BJ (cell line): ENCODE data around the gene KRT82. TPM values are rescaled to one million over a fixed set of nuclear protein-coding genes. Genes with fewer than 3 reads are reported as not detected.

Experiments
- CTCF ChIA-PET: fragments of 350-600 bp; formaldehyde crosslinking; extraction: SDS; loops from one replicate; lab custom pipeline; 2021; ENCODE audit warnings: antibody characterized with exemption, inconsistent platforms; lab: Yijun Ruan, JAX
- POLR2A ChIA-PET: fragments of 300-600 bp; sonication (Branson Sonifier 250); formaldehyde crosslinking; extraction: SDS; loops from one replicate; lab custom pipeline; 2021; ENCODE audit warnings: antibody characterized with exemption; lab: Charles Lee
- DNase-seq: peaks from one replicate; pipeline ENCODE4 v3.0.0-alpha.2; 2011; ENCODE audit warnings: low read depth
- H3K27me3 ChIP-seq: 2 replicates; pipeline ENCODE4 v1.6.0; 2011; ENCODE audit warnings: low read length; ENCODE audit not compliant: control insufficient read depth, insufficient read depth
- H3K36me3 ChIP-seq: 2 replicates; pipeline ENCODE4 v1.5.1; 2011; ENCODE audit warnings: low read length; ENCODE audit not compliant: control insufficient read depth, insufficient read depth
- H3K4me3 ChIP-seq: 2 replicates; pipeline ENCODE4 v1.5.1; 2011; ENCODE audit warnings: low read depth, mild to moderate bottlenecking, control low read depth, low read length
- CTCF ChIP-seq: IDR thresholded peaks from 2 replicates; pipeline ENCODE4 v1.5.1; 2011; ENCODE audit warnings: low read depth, mild to moderate bottlenecking, control low read depth, inconsistent platforms, low read length, moderate library complexity; ENCODE audit not compliant: insufficient read depth
- polyA plus RNA-seq: library from polyadenylated mRNA; depleted of rRNA; stranded (reverse); fragments of >200 nt; gene quantifications from 2 replicates; pipeline ENCODE4 v1.2.3, GENCODE V29; 2011

KRT82 gene
- polyA plus RNA-seq, 1 experiment: not detected

GRCh38 chr12:52396656-52397055 is 9.5 kb downstream of the KRT82 start:
- TF ChIP-seq CTCF: no peak
- CTCF ChIA-PET: interaction anchor here (0.7 to 2.9 kb wide), 12 partner anchors 11 to 584 kb away, joined by 3 to 14 read pairs (median 3); partner anchors contain the start of gene KRT84
- POLR2A ChIA-PET: no interaction called here
- Histone ChIP-seq H3K27me3 (peaks cover 17% of the 10 kb centered on the region), H3K36me3 (no peaks in the 10 kb centered on the region), H3K4me3 (no peak overlapping the region)
- no peak for DNase-seq

GRCh38 chr12:52395761-52396434 is 10.2 kb downstream of the KRT82 start:
- Histone ChIP-seq H3K27me3 (peaks cover 14% of the 10 kb centered on the region), H3K4me3 (no peak overlapping the region), H3K36me3 (no peaks in the 10 kb centered on the region)
- CTCF ChIA-PET: interaction anchor here (0.7 to 2.9 kb wide), 16 partner anchors 9 to 585 kb away, joined by 3 to 14 read pairs (median 3); partner anchors contain the start of gene KRT84
- POLR2A ChIA-PET: no interaction called here
- peak; percentile 34 for TF ChIP-seq CTCF
- no peak for DNase-seq

- Histone ChIP-seq H3K36me3 (no peaks in the 10 kb centered on the region), H3K27me3 (peaks cover 14% of the 10 kb centered on the region), H3K4me3 (no peak overlapping the region)
- no peak for TF ChIP-seq CTCF
- no peak for DNase-seq
- POLR2A ChIA-PET: no interaction called here
- CTCF ChIA-PET: interaction anchor here (0.8 to 2.9 kb wide), 6 partner anchors 9 to 47 kb away, joined by 3 to 14 read pairs (median 6); partner anchors contain the start of gene KRT84
Observed at GRCh38 chr12:52394836-52395405, 11.2 kb downstream of the KRT82 start.

GRCh38 chr12:52392465-52393007 is 13.6 kb downstream of the KRT82 start:
- H3K36me3 ChIP-seq: no peaks in the 10 kb centered on the region
- H3K27me3 ChIP-seq: peaks cover 13% of the 10 kb centered on the region
- ChIA-PET POLR2A (no interaction called here), CTCF (interaction anchor here (0.7 to 2.2 kb wide), 10 partner anchors 9 to 487 kb away, joined by 3 to 21 read pairs (median 4); no protein-coding TSS in a partner anchor)
- no peak overlapping the region for H3K4me3 ChIP-seq
- no peak for DNase-seq
- TF ChIP-seq CTCF: no peak

GRCh38 chr12:52391618-52392002 is 14.5 kb downstream of the KRT82 start:
- no peak for DNase-seq
- Histone ChIP-seq H3K27me3 (peaks cover 9% of the 10 kb centered on the region; the same call in 1 of the 2 replicates), H3K4me3 (no peak overlapping the region), H3K36me3 (no peaks in the 10 kb centered on the region)
- ChIA-PET CTCF (interaction anchor here (0.7 to 2.2 kb wide), 19 partner anchors 8 to 589 kb away, joined by 3 to 21 read pairs (median 4); no protein-coding TSS in a partner anchor), POLR2A (no interaction called here)
- no peak for TF ChIP-seq CTCF
